ENCODE data around the gene KRTAP4-7.

GRCh38 chr17:41058741-41059140 lies 25.2 kb upstream of the KRTAP4-7 start:
- TF ChIP-seq CTCF (IDR thresholded peaks at IDR 0.05; ENCODE audit: poor library complexity): no peak
- no peak for TF ChIP-seq EZH2phosphoT487 (IDR thresholded peaks at IDR 0.05; ENCODE audit: low read depth, severe bottlenecking, unreplicated experiment)
- TF ChIP-seq EZH2 (IDR thresholded peaks at IDR 0.05; ENCODE audit: borderline replicate concordance): no peak
